ENCODE data around the gene UMODL1.

DNA sequence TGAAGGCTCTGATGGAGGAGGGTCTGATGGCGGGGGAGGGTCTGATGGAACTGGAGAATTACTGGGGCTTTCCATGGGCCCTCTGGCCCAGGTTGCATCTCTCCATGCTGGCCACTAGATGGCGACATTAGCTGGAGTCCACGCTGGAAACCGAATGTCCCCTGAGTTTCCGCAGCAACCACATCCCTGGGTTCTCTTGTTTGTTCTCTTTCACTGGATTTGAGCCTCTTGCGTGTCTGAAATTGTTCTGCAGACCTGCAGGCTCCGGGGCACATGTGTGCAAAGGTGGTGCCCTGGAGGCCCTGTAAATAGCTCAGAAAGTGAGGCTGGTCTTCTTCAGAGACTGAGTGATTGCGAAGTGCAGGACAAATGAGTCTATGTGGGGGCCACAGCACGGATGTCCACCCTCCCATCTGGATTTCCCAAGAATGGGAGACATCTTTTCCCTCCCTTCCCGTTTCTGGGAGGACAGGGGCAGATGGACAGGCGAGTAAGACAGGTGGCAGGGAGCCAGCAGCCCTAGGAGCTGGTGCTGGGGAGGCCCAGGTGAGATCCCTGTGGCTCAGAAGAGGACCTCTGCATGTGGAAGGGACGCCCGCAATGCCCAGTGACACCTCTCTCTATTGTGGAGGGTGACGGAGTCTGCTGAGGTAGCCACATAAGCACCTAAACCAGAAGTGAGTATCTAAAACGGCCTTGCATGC is 74.6 kb downstream of the UMODL1 start:
- TF ChIP-seq, protein P1, sequence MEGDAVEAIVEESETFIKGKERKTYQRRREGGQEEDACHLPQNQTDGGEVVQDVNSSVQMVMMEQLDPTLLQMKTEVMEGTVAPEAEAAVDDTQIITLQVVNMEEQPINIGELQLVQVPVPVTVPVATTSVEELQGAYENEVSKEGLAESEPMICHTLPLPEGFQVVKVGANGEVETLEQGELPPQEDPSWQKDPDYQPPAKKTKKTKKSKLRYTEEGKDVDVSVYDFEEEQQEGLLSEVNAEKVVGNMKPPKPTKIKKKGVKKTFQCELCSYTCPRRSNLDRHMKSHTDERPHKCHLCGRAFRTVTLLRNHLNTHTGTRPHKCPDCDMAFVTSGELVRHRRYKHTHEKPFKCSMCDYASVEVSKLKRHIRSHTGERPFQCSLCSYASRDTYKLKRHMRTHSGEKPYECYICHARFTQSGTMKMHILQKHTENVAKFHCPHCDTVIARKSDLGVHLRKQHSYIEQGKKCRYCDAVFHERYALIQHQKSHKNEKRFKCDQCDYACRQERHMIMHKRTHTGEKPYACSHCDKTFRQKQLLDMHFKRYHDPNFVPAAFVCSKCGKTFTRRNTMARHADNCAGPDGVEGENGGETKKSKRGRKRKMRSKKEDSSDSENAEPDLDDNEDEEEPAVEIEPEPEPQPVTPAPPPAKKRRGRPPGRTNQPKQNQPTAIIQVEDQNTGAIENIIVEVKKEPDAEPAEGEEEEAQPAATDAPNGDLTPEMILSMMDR (IDR thresholded peaks at IDR 0.05): peak; percentile 92
- TF ChIP-seq EZH2 (IDR thresholded peaks at IDR 0.05): no peak
